ENCODE data around the gene IL4R.

IL4R gene

GRCh38 chr16:27333549-27333948, 19.8 kb downstream of the IL4R start:
- DNase-seq (ENCODE audit: low spot score), result no peak
- no peak for TF ChIP-seq CTCF (IDR thresholded peaks at IDR 0.05; ENCODE audit: extremely low read depth, missing control alignments)

- DNase-seq (ENCODE audit: low spot score), result no peak
- TF ChIP-seq CTCF (IDR thresholded peaks at IDR 0.05; ENCODE audit: extremely low read depth, missing control alignments), result no peak
Measured at GRCh38 chr16:27334192-27334764, 20.5 kb downstream of the IL4R start.

DNA sequence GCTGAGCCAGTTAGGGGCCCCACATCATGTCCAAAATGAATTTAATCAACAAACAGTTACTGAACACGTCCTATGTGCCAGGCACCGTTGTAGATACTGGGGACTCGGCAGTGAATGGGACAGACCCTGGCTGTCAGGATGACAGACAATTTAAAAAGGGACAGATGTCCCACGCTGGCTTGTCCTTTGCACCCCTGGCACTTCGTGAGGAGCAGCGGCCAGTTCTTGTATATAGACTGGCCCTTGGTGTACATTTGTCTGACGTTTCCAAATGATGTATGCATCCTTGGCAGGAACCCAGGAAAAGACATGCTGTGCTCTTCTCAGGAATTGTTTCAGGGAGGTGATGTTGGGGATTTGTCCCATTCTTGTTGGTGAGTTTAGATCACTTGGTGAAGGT, 21.1 kb downstream of the IL4R start:
- no peak for DNase-seq (ENCODE audit: low spot score)
- no peak for TF ChIP-seq CTCF (IDR thresholded peaks at IDR 0.05; ENCODE audit: extremely low read depth, missing control alignments)

DNA sequence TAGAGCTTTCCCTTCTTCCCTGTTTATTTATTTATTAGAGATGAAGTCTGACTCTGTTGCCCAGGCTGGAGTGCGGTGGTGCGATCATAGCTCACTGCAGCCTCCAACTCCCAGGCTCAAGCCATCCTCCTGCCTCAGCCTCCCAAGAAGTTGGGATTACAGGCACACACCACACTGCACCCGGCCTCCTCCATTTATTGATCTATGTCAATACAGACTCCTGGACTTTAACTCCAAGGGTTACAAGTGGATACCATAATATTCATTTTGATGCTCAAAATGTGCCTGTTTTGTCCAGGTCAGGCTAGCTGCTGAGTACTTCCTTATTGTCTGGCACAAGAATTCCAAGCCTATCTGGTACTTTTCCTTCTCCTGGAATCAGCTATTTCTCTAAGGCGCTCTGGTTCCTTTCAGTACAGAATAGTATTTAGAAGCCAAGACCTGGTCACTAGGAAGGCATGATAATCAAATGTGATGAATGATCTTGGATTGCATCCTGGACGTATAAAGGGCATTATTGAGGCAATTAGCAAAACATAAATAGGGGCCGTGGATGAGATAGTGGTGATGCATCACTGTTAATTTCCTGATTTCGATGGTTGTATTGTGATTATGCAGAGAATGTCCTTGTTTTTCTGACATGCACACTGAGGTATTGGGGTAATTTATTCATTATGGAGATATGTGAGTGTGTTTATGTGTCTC, 21.7 kb downstream of the IL4R start:
- DNase-seq (ENCODE audit: low spot score), result no peak
- TF ChIP-seq CTCF (IDR thresholded peaks at IDR 0.05; ENCODE audit: extremely low read depth, missing control alignments), result no peak

- DNase-seq (ENCODE audit: low spot score), result no peak
- TF ChIP-seq CTCF (IDR thresholded peaks at IDR 0.05; ENCODE audit: extremely low read depth, missing control alignments), result no peak
Measured at GRCh38 chr16:27337024-27337423, 23.2 kb downstream of the IL4R start.

DNA sequence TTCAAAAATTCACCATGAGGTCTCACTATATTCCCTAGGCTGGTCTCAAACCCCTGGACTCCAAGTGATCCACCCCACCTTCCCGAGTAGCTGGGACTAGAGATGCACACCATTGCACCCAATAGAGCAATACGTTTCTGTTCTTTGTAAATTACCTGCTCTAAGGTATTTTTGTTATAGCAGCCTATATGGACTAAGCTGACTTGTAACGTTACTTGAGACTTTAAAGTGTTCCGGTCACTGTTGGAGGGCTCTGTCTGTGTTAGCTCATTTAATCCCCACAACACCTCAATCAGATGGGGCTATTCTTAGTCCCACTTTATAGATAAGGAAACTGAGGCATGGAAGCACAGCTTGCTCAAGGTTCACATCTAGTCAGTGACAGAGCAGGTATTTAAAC, 25.4 kb downstream of the IL4R start:
- TF ChIP-seq CTCF (IDR thresholded peaks at IDR 0.05; ENCODE audit: extremely low read depth, missing control alignments), result no peak
- DNase-seq (ENCODE audit: low spot score), result no peak

DNA sequence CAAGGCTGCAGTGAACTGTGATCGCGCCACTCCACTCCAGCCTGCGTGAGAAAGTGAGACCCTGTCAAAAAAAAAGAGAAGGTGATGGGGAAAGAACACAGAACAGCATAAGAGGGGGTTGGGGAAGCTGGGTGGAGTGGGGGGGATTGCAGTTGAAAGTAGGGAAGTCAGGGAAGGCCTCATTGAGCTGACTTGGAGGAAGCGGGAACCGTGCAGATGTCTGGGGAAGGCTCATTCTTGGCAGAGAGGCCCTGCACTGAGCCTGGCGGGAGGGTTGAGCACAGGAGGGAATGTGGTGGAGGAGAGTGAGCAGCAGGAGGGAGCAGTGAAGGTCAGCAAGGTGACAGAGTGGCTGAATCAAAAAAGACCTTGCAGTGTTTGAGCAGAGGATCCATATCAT, 26.9 kb downstream of the IL4R start:
- TF ChIP-seq CTCF (IDR thresholded peaks at IDR 0.05; ENCODE audit: extremely low read depth, missing control alignments), result no peak

More for the DNA sequence above, 26.9 kb downstream of the IL4R start:
- no peak for DNase-seq (ENCODE audit: low spot score)

Data from GM20000 (cell line).